NCI-H128 (cell line): ENCODE data around the gene PMF1.

Source experiments
- DNase-seq: peaks from one replicate; lab custom pipeline; 2025; ENCODE audit not compliant: unreplicated experiment; lab: John Stamatoyannopoulos, UW

The PMF1 gene

GRCh38 chr1:156262461-156263287 is 49.9 kb downstream of the PMF1 start:
- no peak for DNase-seq

DNA sequence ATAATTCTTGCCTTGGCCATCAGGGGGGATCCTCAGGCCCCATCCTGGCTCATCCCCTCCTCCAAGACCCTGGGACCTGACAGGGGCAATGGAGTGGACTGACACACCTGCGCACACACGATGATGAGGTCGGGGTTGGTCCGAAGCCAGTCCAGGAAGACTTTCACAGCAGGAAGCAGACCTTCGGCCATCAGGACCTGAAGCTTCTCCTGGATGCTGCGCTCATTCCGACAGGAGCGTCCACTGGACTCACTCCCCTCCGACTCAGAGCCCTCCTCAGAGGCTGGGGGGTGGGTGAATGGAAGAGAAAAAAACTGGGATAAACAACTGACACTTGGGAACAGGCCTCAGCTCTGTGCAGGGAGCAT is 50.5 kb downstream of the PMF1 start:
- DNase-seq = no peak

DNA sequence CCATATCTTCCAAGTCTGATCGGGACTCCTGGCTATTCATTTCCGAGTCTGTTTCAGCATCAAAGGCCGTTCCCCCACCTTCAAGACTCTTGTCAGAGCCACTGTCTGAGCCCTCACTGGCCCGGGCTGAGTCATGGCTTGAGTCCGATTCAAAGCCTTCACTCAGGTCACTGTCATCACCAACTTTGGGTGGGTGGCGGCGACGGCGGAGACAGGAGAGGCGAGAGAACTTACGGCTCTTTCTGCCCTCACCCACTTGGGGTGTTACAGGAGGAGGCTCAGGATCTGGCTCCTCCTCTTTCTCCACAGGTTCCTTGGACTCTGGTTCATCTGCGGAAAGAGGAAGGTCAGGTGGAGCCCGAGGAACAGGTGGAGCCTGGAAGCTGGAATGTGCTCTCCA is 53.2 kb downstream of the PMF1 start:
- DNase-seq = no peak

DNA sequence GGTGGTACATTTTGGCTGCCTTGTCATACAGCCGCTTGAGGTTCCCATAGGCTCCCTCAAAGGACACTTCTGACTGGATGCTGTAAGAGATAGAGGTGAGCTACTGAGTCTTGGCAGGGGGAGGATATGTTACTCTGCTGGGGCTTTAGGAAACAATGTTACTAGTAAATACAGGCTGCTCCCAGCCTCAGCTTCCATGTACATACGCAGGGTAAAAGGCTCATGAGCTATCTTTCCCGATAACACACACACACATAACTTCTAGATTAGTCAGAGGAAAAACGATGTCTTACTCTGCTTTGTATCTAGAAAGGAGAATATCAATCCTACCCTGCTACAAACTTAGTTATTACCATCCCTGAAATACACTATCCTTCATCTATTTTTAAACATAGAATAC is 55.5 kb downstream of the PMF1 start:
- DNase-seq = no peak

- DNase-seq = no peak
Observed at GRCh38 chr1:156270314-156270713, 57.5 kb downstream of the PMF1 start.

- DNase-seq = no peak
Observed at GRCh38 chr1:156276532-156276931, 63.7 kb downstream of the PMF1 start.

DNA sequence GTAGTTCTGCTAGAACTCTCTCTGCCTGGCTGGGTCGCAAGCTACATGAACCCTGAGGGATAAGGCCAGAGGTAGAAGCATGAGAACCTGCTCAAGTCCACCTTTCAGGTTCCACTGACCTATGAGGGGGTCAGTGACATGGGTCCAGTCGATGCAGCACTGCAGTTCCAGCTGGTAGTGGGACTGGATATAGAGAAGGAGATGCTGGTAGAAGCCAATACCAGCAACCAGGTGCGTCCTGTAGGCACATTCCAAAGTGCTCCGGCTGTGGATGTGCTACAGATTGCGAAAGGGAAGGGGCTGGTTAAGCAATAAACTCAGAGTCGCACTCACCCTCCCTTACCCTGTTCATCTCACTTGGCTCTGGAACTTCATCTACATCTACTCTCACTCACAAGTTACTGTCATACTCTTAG is 64.2 kb downstream of the PMF1 start:
- no peak for DNase-seq

DNA sequence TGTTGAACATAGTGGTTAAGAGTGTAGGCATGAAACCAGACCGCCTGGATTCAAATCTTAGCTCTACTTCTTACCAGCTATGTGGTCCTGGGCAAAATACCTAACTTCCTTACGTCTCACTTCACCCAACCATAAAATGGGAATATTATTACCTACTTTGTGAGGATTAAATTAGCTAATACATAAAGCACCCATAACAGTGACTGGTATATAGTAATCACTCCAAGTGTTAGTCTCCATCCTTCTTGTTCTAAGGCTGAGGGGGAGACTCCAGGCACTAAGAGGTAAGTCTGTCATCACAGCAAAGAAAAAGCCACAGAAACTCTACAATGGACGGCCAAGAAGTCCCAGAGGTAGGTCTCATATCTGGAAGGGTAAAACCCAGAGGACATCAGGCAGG is 67.0 kb downstream of the PMF1 start:
- no peak for DNase-seq

DNA sequence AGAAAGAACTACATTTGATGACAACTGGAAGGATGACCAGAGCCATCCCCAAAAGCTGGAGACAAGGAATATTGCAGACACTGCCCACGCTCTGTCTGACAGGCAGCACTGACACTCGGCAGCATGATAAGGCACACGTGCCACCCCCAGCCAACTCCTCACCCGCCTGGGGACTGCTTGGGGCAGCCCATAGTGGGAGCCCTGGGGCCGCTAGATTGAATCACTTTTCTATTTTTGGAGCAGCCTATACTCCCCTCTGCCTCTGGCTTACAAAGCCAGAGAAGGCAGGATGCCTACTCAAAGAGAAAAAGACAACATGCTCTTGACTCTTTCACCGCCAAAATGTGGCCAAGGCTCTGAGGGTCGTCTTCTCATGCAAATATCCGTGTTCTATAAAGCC is 68.5 kb downstream of the PMF1 start:
- no peak for DNase-seq

GRCh38 chr1:156281693-156282478 is 69.1 kb downstream of the PMF1 start:
- DNase-seq = no peak

DNA sequence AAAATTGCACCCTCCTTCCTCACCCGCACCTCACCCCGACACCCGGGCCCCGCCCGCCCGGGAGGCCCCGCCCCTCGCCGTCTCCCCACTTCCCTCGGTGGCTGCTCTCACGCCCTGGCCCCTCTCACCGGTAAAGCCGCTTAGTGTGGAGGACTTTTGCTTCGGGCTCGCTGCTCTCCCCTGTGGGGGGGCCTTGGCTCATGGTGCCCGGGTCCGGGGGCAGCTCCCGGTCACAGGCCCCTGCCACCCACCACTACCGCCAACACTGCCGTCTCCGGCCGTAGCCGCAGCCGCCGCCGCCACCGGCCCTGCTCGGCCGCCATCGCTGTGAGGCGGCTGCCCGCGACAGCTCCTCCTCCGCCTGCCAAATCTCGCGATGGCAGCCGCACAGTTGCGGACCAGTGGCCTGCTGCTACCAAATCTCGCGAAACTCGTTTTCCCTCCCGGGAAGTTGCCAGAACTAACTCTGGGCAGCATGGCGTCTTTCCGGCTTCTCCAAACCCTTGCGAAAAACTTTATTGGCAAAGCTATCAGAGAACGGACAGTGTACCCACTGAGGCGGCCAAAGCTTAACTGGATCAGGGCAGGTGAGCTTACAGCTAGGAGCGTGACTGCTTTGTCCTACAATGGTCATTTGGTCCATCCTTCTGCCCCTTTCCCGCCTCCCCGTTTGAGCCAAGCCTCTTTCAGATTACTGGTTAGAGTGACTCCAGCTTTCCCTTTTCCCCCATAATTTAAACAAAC is 69.8 kb downstream of the PMF1 start, which contains the start of gene SMG5:
TSS of gene SMG5 (minus strand) at position 347 of the 744 bp plus-strand sequence. CDS start at position 202, 145 bp downstream.
- peak; percentile 99 for DNase-seq

DNA sequence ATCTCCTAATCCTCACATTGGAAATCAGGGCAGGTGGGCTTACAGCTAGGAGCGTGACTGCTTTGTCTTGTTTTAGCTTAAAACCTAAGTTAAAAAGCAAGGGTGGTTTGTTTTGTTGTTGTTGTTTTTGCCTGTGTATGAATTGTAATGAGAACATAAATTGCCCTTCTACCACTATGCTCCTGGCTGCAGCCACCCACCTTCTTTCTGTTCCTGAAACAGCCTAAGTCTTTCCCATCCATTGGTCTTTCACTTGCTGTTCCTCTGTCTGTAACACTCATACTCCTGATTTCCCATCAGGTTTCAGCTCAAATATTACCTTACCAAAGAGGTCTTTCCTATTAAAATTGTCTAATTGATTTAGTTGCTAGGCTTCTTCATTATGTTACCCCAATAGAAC is 70.7 kb downstream of the PMF1 start:
- DNase-seq = no peak

DNA sequence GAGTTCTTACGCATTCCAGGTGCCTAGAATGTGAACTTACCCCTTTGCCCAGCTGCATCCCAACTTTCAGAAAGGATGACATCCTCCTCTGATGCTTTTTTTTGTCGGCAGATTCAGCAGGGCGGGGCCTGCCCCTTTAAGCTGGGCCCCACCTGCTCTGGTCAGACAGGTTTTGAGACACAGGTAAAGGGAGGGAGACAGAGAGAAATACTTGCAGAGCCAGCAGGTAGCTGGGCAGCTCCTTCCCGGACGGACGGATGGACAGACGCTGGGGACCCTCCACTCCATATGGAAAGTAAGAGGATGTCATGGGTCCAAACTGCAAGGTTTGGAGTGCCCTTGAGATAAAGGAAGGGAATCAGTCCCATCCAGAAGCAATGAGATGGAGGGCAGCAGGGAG is 71.3 kb downstream of the PMF1 start, which contains the start of gene TMEM79:
TSS of gene TMEM79 (plus strand) at position 214 of the 400 bp plus-strand sequence. CDS start 902 bp downstream, outside the sequence.
- DNase-seq = no peak

DNA sequence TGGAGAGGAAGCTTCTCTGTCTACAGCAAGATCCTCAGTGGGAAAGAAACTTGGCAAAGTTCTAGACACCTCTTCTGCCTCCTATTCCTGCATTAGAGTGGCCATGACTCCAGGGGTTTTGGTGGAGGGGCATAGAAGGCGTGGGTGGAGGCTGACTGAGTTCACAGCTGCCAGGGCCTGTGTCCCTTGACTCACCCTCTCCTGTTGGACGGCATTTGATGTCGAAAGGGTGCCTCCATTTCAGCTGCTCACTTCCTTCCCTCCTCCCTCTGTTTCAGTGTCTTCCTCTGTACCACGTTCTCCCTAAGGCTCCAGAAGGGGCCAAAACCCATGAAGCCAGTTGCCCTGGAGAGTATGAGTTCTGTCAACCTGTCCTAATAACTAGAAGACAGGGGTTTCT is 72.0 kb downstream of the PMF1 start:
- no peak for DNase-seq

GRCh38 chr1:156285437-156285836 is 72.6 kb downstream of the PMF1 start:
- DNase-seq = no peak

DNA sequence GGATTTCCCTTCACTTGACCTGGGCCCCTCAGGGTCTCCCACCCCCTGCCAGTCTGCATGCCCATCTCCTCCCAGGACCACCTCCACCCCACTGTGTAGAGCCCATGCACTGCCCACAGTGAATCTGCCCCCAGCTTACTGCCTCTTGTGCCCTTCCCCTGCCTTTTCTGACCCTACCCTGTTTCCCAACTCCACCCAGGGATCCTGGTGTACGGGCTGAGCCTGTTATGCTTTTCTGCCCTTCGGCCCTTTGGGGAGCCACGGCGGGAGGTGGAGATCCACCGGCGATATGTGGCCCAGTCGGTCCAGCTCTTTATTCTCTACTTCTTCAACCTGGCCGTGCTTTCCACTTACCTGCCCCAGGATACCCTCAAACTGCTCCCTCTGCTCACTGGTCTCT is 73.3 kb downstream of the PMF1 start:
- DNase-seq = no peak
